Activated gamma-delta T cell treated with anti-CD3 and anti-CD28 coated beads, Interleukin-2, amount 50 U/mL, for 16 hours (primary cell): ENCODE measurements around the gene CCL4.
"Not testable (repeated sequence)": the region's sequence is repeated elsewhere in the genome, so short reads cannot be mapped to it uniquely, and the experiment has no call there.

Experiments used
- DNase-seq: peaks from one replicate; pipeline ENCODE4 v3.0.0-alpha.2; 2020; ENCODE audit warnings: low read depth

Gene CCL4

DNA sequence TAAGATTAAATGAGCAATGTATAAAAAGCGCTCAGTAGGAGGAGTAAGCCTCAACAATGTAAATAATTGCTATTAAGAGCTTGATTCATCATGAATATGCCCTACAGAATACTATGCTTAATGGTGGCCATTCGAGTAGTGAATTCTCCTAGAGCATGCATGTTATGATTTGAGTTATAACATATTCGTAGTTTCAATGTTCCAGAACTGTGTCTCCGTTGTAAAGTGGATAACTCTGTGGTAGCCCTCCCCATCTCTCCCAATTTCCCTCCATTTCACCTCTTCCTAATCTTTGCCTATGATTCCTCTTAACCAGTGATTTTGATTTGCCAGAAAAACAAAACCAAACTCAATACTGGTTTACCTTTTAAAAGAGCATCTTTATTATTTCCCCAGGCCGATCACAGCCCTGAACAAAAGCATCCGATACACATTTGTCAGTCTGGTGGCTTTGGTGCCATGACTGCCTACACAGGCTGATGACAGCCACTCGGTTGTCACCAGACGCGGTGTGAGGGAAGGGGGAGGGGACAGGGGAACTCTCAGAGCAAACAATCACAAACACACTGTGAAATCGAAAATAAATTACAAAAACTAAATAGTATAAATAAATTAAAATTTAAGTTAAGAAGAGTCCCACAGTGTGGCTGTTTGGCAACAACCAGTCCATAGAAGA is 15.6 kb upstream of the CCL4 start:
- not testable (repeated sequence) for DNase-seq

GRCh38 chr17:36088670-36089338 is 14.8 kb upstream of the CCL4 start:
- no peak for DNase-seq

GRCh38 chr17:36089339-36089865 is 14.2 kb upstream of the CCL4 start:
- DNase-seq, result no peak

DNA sequence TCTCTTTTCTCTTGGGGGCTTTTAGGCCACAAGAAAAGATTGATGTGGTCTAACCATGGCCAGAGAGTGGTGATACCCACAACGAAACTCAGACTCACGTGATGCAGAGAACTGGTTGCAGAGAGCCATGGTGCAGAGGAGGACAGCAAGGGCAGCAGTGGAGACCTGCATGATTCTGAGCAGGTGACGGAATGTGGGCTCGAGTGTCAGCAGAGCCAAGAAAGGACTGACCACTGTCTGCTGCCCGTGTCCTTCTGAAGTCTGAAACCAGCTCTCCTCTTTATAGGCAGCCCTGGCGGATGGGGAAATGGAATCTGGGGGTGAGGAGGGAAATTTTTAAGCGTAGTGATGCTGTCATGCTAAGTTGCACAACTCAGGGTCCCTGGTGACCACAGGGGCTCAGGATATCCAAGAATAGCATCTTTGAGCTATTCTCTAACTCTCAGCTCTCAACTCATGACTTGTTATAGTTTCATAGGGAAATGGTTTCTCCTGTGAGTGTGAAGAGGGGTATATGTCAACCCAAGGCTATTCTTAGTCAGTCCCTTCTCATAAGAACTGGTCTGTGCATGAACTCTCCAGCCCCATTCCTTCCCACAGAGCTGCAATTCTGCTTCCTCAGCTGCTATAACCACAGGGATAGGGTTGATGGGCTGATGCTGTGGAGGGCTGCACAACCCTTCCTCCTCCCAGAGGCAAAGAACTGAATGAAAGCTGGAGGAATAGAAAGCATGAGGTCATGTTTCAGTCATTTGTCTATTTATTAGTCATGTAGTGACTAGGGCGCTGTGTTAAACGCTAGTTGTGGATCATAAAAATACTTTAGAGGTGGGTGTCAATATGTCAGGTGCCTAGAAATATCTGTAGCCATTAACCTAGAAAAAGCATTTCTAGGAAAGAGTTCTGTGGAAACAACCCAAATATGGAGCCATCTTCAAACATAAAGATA is 13.5 kb upstream of the CCL4 start, which contains the start of gene CCL3:
CCL3 (minus strand) TSS at position 256 of the 949 bp plus-strand sequence; CDS start at position 171, 85 bp downstream.
- DNase-seq, result no peak

DNA sequence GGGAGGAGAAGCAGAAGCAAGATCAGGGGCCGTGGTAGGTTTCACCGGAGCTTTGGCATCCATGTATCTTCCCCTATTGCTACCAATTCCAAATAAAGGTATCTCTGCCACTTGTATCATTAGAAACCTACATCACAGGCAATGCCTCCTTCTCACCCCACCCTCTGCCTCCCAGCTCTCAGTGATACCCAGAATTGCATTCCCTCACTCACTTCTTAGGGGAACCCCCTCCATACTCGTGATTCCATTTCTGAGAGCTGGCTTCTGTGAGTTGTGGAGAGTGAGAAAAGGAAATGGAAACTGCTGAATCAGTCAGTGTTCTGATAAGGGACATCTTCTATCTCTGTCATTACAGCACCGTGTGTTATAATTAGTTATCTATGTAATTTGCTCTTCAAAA is 11.4 kb upstream of the CCL4 start:
- DNase-seq, result no peak

DNA sequence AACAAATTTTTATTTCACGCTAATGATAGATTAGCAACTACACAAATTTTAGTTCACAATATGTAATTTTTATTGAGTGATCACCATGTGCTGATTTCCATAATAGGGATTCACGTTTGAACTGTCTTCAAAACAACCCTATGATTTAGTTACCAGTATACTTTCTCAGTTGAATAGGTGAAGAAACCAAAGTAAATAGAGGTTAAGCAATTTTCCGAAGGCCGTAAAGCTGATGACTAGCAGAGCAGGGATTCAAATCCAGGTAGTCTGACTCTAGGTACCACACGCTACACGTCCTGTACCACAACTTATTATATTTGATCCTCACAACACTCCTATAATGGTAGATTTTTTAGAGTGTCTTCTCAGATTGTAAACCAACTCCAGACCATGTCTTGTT is 10.9 kb upstream of the CCL4 start:
- not testable (repeated sequence) for DNase-seq

DNA sequence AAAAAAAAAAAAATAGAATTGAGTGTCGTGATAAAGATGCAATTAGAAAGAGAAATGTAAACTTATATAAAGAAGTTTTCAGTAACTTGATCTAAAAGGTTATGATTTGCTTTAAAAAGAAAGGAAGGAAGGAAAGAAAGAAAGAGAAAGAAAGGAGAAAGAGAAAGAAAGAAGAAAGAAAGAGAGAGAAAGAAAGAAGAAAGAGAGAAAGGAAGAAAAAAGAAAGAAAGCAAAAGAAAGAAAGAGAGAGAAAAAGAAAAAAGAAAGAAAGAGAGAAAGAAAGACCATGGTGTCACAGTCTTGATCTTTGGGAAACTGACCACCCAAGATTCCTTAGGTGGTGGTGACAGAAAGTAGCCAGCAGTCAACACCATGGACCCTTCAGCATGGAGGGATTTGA is 9.4 kb upstream of the CCL4 start:
- DNase-seq, result no peak

- no peak for DNase-seq
These were observed 8.9 kb upstream of the CCL4 start for GRCh38 chr17:36094746-36095145.

GRCh38 chr17:36095992-36096391 is 7.6 kb upstream of the CCL4 start:
- no peak for DNase-seq

GRCh38 chr17:36099004-36099403 is 4.6 kb upstream of the CCL4 start:
- not testable (repeated sequence) for DNase-seq

GRCh38 chr17:36104246-36104645 is 619 bp downstream of the CCL4 start:
- not testable (repeated sequence) for DNase-seq

- DNase-seq, result no peak
These were observed 1.1 kb downstream of the CCL4 start for GRCh38 chr17:36104701-36105181.

GRCh38 chr17:36105781-36106492 is 2.3 kb downstream of the CCL4 start:
- DNase-seq, result no peak

GRCh38 chr17:36106493-36106835 is 2.8 kb downstream of the CCL4 start:
- DNase-seq, result no peak

DNA sequence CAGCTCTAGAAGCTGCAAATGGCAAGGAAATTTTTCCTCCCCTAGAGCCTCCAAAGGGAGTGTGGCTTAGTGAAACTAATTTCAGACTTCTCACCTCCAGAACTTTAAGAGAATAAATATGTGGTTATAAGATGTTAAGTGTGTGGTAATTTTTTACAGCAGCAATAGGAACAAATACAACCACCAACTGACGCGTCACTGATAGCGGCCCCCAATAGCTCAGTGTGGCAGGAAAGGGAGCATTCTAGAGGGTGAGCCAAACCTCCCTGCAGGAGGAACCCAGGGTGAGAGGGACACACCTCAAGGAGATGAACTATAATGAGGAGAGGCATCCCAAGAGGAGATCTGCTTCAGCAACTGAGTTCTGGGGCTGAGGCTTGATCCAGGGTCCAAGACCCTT is 4.0 kb downstream of the CCL4 start:
- no peak for DNase-seq

GRCh38 chr17:36108265-36108664 is 4.6 kb downstream of the CCL4 start:
- DNase-seq, result not testable (repeated sequence)

- no peak for DNase-seq
These were observed 7.5 kb downstream of the CCL4 start for GRCh38 chr17:36111068-36111490.

DNA sequence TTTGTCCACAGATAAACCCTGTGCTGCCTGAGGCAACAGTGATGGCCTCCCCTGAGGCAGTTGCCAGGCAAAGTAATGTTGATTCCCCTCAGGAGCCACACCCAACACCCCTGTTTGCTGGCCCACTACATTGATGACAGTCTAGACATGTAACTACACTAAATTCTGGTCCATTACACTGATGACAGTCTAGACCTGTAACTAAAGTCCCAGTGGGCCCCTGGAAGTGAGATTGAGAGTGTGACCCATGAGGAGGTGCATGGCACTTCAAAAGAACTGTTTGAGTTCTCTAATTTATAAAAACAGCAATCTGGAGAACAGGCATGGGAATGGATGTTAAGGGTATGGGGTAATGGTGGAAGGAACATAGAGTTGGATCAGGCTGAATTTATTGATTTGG is 8.9 kb downstream of the CCL4 start:
- no peak for DNase-seq

- DNase-seq, result not testable (repeated sequence)
These were observed 9.5 kb downstream of the CCL4 start for GRCh38 chr17:36113131-36113530.

DNA sequence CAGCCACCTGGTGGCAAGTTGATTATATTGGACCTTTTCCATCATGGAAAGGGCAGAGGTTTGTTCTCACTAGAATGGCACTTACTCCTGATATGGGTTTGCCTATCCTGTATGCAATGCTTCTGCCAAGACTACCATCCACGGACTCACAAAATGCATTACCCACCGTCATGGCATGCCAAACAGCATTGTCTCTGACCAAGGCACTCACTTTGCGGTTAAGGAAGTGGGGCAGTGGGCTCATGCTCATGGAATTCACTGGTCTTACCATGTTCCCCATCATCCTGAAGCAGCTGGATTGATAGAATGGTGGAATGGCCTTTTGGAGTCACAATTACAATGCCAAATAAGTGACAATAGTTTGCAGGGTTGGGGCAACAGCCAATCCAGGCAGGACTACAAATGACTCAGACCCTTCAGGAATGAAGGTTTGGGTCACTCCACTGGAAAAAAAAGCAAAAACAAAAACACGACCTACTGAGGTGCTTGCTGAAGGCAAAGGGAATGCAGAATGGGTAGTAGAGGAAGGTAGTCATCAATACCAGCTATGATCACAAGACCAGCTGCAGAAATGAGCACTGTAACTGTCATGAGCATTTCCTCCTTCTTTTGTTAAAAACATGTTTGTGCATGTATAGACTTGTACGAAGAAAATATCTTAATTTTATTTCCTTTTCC is 11.5 kb downstream of the CCL4 start:
- not testable (repeated sequence) for DNase-seq

GRCh38 chr17:36115649-36115977 is 12.0 kb downstream of the CCL4 start:
- DNase-seq, result not testable (repeated sequence)
